Endothelial cell of umbilical vein (primary cell): ENCODE data around the gene CCIN. TPM values are rescaled to one million over a fixed set of nuclear protein-coding genes. Genes with fewer than 3 reads are reported as not detected.

Experiments used
- BruUV-seq: library from RNA; stranded (reverse); fragments of 400-500 nt; replicated peaks from 2 replicates; lab custom pipeline; 2021; lab: Mats Ljungman, UMichigan
- CTCF ChIA-PET: fragments of 300-600, 350-600 bp; sonication (Branson Sonifier 250); formaldehyde crosslinking; loops from one replicate; lab custom pipeline; 2021; ENCODE audit warnings: antibody characterized with exemption, inconsistent platforms; lab: Charles Lee
- POLR2A ChIA-PET: fragments of 300-600, 350-600 bp; sonication (Branson Sonifier 250); formaldehyde crosslinking; loops from one replicate; lab custom pipeline; 2021; ENCODE audit warnings: antibody characterized with exemption, inconsistent platforms; lab: Charles Lee
- DNase-seq: peaks from one replicate; pipeline ENCODE4 v3.0.0-alpha.2; 2011; ENCODE audit warnings: low read depth, low spot score
- FAIRE-seq: peaks from 2 replicates; lab custom pipeline; 2011; peaks lifted over from hg19 to GRCh38; lab: Jason Lieb, UNC
- H2AFZ ChIP-seq: 2 replicates; pipeline ENCODE4 v1.6.0; 2012; ENCODE audit warnings: low read depth, low read length, control low read depth, inconsistent platforms
- H3K27ac ChIP-seq: 2 replicates; pipeline ENCODE4 v1.5.1; 2011; ENCODE audit warnings: low read depth, mild to moderate bottlenecking, control low read depth, low read length, moderate library complexity; ENCODE audit not compliant: insufficient read depth
- H3K27me3 ChIP-seq, 2 experiments: 2 replicates each; pipeline versions ENCODE4 v1.6.0 to v1.6.1; 2011; ENCODE audit warnings: low read length in 2 of 2, mixed read lengths in 1 of 2; ENCODE audit not compliant: control insufficient read depth in 2 of 2, insufficient read depth in 2 of 2
- H3K36me3 ChIP-seq, 2 experiments: 2 replicates in 1 of 2; 3 replicates in 1 of 2; pipeline ENCODE4 v1.5.1; 2011; ENCODE audit warnings: low read length in 2 of 2, mild to moderate bottlenecking in 1 of 2, moderate library complexity in 1 of 2; ENCODE audit not compliant: control insufficient read depth in 2 of 2, insufficient read depth in 2 of 2; ENCODE audit errors: extremely low read depth in 1 of 2
- H3K4me1 ChIP-seq: 3 replicates; pipeline ENCODE4 v1.5.1; 2011; ENCODE audit warnings: mild to moderate bottlenecking, low read length; ENCODE audit not compliant: control insufficient read depth, insufficient read depth; ENCODE audit errors: extremely low read depth
- H3K4me2 ChIP-seq: 2 replicates; pipeline ENCODE4 v1.6.1; 2011; ENCODE audit warnings: low read length, control low read depth, mixed read lengths; ENCODE audit not compliant: insufficient read depth
- H3K4me3 ChIP-seq, 3 experiments: fragments of 200-600 bp in 1 of 3; sonication (generic), shearing (Covaris generic) in 1 of 3; replicated peaks in 1 of 3; 2 replicates each; pipeline ENCODE4 v1.5.1; 2011 to 2016; ENCODE audit warnings: control low read depth in 3 of 3, low read length in 3 of 3, mild to moderate bottlenecking in 2 of 3, inconsistent platforms in 1 of 3, low read depth in 1 of 3, moderate library complexity in 1 of 3; ENCODE audit not compliant: insufficient read depth in 1 of 3
- H3K79me2 ChIP-seq: 2 replicates; pipeline ENCODE4 v1.6.0; 2012; ENCODE audit warnings: low read length, inconsistent platforms; ENCODE audit not compliant: control insufficient read depth, insufficient read depth
- H3K9ac ChIP-seq: replicated peaks from 2 replicates; pipeline ENCODE3; 2011; ENCODE audit warnings: low read length, control low read depth; ENCODE audit not compliant: insufficient read depth; ENCODE audit errors: extremely low read depth
- H3K9me1 ChIP-seq: replicated peaks from 3 replicates; pipeline ENCODE4 v1.6.0; 2011; ENCODE audit warnings: mild to moderate bottlenecking, low read length; ENCODE audit not compliant: control insufficient read depth, insufficient read depth; ENCODE audit errors: extremely low read depth
- H3K9me3 ChIP-seq: replicated peaks from 2 replicates; pipeline ENCODE4 v1.5.1; 2012; ENCODE audit warnings: low read length, inconsistent platforms; ENCODE audit not compliant: control insufficient read depth, insufficient read depth
- H4K20me1 ChIP-seq: replicated peaks from 2 replicates; pipeline ENCODE3; 2011; ENCODE audit warnings: mild to moderate bottlenecking, low read length; ENCODE audit not compliant: control insufficient read depth, insufficient read depth; ENCODE audit errors: extremely low read depth
- EZH2 ChIP-seq: IDR thresholded peaks from 2 replicates; pipeline ENCODE4 v1.6.1; 2012; ENCODE audit warnings: borderline replicate concordance, low read depth, mild to moderate bottlenecking, moderate library complexity, low read length, inconsistent platforms; ENCODE audit not compliant: severe bottlenecking
- FOS ChIP-seq: IDR thresholded peaks from 2 replicates; pipeline ENCODE4 v1.6.1; 2011; ENCODE audit warnings: mild to moderate bottlenecking, low read length, moderate library complexity, borderline replicate concordance; ENCODE audit not compliant: insufficient read depth
- GATA2 ChIP-seq: IDR thresholded peaks from 2 replicates; pipeline ENCODE4 v1.7.0; 2011; ENCODE audit warnings: low read depth, mild to moderate bottlenecking, moderate library complexity, mixed read lengths, low read length; ENCODE audit not compliant: insufficient read length, insufficient read depth
- JUN ChIP-seq: IDR thresholded peaks from 2 replicates; pipeline ENCODE4 v1.6.1; 2011; ENCODE audit warnings: borderline replicate concordance, low read depth; ENCODE audit not compliant: insufficient read length, insufficient read depth
- MYC ChIP-seq: IDR thresholded peaks from one replicate; pipeline ENCODE4 v1.6.1; 2011; ENCODE audit warnings: mild to moderate bottlenecking, low read depth, low read length
- POLR2A ChIP-seq: IDR thresholded peaks from 2 replicates; pipeline ENCODE4 v1.6.1; 2012; ENCODE audit warnings: low read depth, mild to moderate bottlenecking, control low read depth, low read length
- POLR2AphosphoS5 ChIP-seq: IDR thresholded peaks from 2 replicates; pipeline ENCODE4 v1.6.1; 2012; ENCODE audit warnings: low read depth, mild to moderate bottlenecking, control low read depth, low read length, moderate library complexity; ENCODE audit not compliant: insufficient read depth
- dilution Hi-C: fragments of 300-500 bp; cut with MboI; formaldehyde crosslinking; loops from one replicate; pipeline ENCODE4 v1.15.0; 2019; ENCODE audit warnings: low sequenced_read_pairs; ENCODE audit not compliant: extremely low pct_ligation_motif_present
- intact Hi-C: fragments of 100-400 bp; cut with micrococcal nuclease; formaldehyde crosslinking; loops from one replicate; pipeline ENCODE4 v1.10.0; 2022
- polyA plus RNA-seq, 4 experiments: library from polyadenylated mRNA; depleted of rRNA in 3 of 4; stranded (reverse) in 3 of 4; unstranded in 1 of 4; fragments of >200 nt; gene quantifications; 2 replicates each; pipeline versions ENCODE4 v1.2.1 to v1.2.3, GENCODE V29; 2011 to 2012; ENCODE audit warnings: missing spikeins in 1 of 4
- total RNA-seq: library from RNA; stranded (reverse); gene quantifications from 2 replicates; pipeline ENCODE4 v1.2.3, GENCODE V29; 2021
- TF ChIP-seq, protein P1 (sequence below), 2 donors: IDR thresholded peaks; 1 replicate in 1 of 2; 2 replicates in 1 of 2; pipeline ENCODE4 v1.5.1; 2011; ENCODE audit warnings: low read length in 2 of 2, mild to moderate bottlenecking in 2 of 2, moderate library complexity in 2 of 2, control low read depth in 1 of 2, inconsistent platforms in 1 of 2, low read depth in 1 of 2; ENCODE audit not compliant: insufficient read depth in 1 of 2; ENCODE audit errors: extremely low read depth in 1 of 2
- TF ChIP-seq, protein P2 (sequence below): IDR thresholded peaks from 2 replicates; pipeline ENCODE4 v1.6.1; 2011; ENCODE audit not compliant: insufficient read depth, insufficient read length

Gene CCIN
- total and polyA plus RNA-seq, 2 donors (not counting 3 experiments of a cell fraction or from before 2014, with no cell fraction given), result 0.22 to 1.2 TPM

DNA sequence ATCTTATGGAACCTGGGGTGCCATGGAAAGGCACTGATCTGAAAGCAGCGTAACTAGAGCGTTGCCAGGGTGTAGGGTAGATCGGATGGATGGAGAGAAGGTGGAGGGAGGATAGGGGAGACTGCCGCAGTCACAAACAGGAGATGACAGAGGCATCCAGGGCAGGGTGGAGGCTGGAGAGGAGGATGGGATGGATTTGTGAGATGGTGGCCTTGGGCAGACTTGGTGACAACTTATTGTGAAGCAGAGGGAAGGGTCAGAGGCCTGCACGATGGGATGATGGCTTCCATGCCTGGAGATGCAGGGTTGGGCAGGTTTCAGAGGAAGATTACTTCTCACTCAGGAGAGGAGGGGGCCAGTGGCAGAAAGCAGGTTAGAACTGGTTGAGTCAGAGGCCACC lies 30.3 kb upstream of the CCIN start:
- TF ChIP-seq MYC (no peak), POLR2AphosphoS5 (no peak), EZH2 (no peak)
- H3K27me3 ChIP-seq, result no peaks in the 10 kb centered on the region
- no peak for DNase-seq
- dilution Hi-C loops (no loop called here), intact Hi-C loops (no loop called here)
- BruUV-seq, result no TSS peak
- no peaks in the 10 kb centered on the region for H3K79me2 ChIP-seq
- CTCF ChIA-PET, result interaction anchor here (1.3 to 8.0 kb wide), 3 partner anchors 20 to 50 kb away, joined by 3 to 76 read pairs (median 4); no protein-coding TSS in a partner anchor
- H4K20me1 ChIP-seq, result no peaks in the 10 kb centered on the region
- POLR2A ChIA-PET, result no interaction called here
- no peaks in the 10 kb centered on the region for H3K36me3 ChIP-seq
- H3K9ac ChIP-seq, result no peak overlapping the region
- FAIRE-seq, result no peak
- no peak overlapping the region for H3K27ac ChIP-seq
- no peaks in the 10 kb centered on the region for H3K9me3 ChIP-seq
- H3K4me3 ChIP-seq, result no peak overlapping the region
- no peak overlapping the region for H2AFZ ChIP-seq
- H3K9me1 ChIP-seq, result no peaks in the 10 kb centered on the region
- H3K4me2 ChIP-seq, result no peak overlapping the region
- peaks cover 11% of the 10 kb centered on the region for H3K4me1 ChIP-seq

DNA sequence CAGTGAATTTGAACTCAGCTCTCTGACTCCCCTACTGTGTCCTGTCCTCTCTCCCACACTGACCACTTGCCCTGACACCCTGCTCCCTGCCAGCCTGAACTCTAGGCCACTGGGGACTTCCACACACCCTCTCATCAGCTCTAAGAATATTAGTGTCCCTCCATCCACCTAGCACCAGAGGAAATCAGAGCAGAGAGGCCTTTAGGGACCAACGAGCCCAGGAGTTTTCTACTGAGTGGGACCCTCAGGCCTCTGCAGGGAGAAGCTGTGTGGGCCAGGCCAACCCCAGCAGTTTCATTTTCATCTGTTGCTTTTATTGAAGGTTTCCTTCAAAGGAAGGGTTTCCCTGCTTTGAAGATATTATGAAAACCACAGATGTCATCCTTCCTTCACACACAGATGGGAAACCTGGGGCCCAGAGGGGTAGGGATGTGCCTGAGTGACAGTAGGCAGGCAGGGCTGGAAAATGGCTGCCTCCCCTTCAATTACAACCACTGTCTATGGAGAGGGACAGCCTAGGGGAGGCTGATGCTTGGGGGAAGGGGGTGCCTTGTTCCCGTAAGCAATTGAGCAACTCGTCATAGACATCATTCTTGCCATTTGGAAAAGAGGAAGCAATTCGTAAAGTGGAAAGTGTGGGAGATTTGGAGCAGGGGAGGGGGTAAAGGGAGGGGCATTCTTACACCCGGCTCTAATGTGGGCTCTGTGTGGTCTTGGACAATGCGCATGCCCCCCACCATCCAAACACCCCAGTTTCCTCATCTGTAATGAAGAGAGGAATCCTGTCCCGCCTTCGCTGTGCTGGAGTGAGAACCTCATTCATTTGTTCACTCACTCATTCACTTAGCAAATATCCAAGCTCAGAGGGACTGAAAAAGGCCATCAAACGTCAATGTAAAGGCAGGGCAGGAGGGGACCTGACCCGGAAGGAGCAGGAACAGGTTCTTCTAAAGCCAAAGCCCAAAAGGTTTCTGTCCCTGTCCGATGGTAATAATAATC lies 28.8 kb upstream of the CCIN start:
- no peak overlapping the region for H3K27ac ChIP-seq
- dilution Hi-C loops (no loop called here), intact Hi-C loops (no loop called here)
- ChIA-PET CTCF (interaction anchor here (1.0 to 8.0 kb wide), 5 partner anchors 14 to 117 kb away, joined by 3 to 76 read pairs (median 4); no protein-coding TSS in a partner anchor), POLR2A (no interaction called here)
- TF ChIP-seq FOS (no peak), EZH2 (no peak), JUN (no peak), POLR2AphosphoS5 (no peak), GATA2 (no peak), POLR2A (no peak), MYC (no peak)
- TF ChIP-seq, protein P1, sequence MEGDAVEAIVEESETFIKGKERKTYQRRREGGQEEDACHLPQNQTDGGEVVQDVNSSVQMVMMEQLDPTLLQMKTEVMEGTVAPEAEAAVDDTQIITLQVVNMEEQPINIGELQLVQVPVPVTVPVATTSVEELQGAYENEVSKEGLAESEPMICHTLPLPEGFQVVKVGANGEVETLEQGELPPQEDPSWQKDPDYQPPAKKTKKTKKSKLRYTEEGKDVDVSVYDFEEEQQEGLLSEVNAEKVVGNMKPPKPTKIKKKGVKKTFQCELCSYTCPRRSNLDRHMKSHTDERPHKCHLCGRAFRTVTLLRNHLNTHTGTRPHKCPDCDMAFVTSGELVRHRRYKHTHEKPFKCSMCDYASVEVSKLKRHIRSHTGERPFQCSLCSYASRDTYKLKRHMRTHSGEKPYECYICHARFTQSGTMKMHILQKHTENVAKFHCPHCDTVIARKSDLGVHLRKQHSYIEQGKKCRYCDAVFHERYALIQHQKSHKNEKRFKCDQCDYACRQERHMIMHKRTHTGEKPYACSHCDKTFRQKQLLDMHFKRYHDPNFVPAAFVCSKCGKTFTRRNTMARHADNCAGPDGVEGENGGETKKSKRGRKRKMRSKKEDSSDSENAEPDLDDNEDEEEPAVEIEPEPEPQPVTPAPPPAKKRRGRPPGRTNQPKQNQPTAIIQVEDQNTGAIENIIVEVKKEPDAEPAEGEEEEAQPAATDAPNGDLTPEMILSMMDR (IDR thresholded peaks at IDR 0.05; ENCODE audit: extremely low read depth in 1 of 2, insufficient read depth in 1 of 2, low read depth in 1 of 2, low read length in 2 of 2), result no peak
- TF ChIP-seq, protein P2, sequence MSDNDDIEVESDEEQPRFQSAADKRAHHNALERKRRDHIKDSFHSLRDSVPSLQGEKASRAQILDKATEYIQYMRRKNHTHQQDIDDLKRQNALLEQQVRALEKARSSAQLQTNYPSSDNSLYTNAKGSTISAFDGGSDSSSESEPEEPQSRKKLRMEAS, result no peak
- H3K36me3 ChIP-seq, result no peaks in the 10 kb centered on the region
- H3K4me3 ChIP-seq, result no peak overlapping the region
- no peaks in the 10 kb centered on the region for H3K9me3 ChIP-seq
- H3K4me2 ChIP-seq, result no peak overlapping the region
- peaks cover 11% of the 10 kb centered on the region for H3K4me1 ChIP-seq
- H4K20me1 ChIP-seq, result no peaks in the 10 kb centered on the region
- H2AFZ ChIP-seq, result no peak overlapping the region
- FAIRE-seq, result no peak
- H3K79me2 ChIP-seq, result no peaks in the 10 kb centered on the region
- no peaks in the 10 kb centered on the region for H3K27me3 ChIP-seq
- no peak overlapping the region for H3K9ac ChIP-seq
- no peak for DNase-seq
- BruUV-seq, result no TSS peak
- H3K9me1 ChIP-seq, result no peaks in the 10 kb centered on the region
